AG09309 (cell line): Measurements from ENCODE around the gene USF1.
"Not testable (repeated sequence)": the region's sequence is repeated elsewhere in the genome, so short reads cannot be mapped to it uniquely, and the experiment has no call there.

Source experiments
- DNase-seq: peaks from one replicate; pipeline ENCODE4 v3.0.0-alpha.2; 2010; ENCODE audit warnings: low read depth
- H3K4me3 ChIP-seq: 2 replicates; pipeline ENCODE4 v1.5.1; 2011; ENCODE audit warnings: mild to moderate bottlenecking, low read depth, low read length, moderate library complexity; ENCODE audit not compliant: control insufficient read depth
- TF ChIP-seq, protein P1 (sequence below): IDR thresholded peaks from 2 replicates; pipeline ENCODE4 v1.5.1; 2011; ENCODE audit warnings: mild to moderate bottlenecking, low read depth, low read length, inconsistent platforms; ENCODE audit not compliant: insufficient read depth, control insufficient read depth; ENCODE audit errors: missing control alignments

The USF1 gene

GRCh38 chr1:161021970-161022353 lies 23.8 kb downstream of the USF1 start:
- H3K4me3 ChIP-seq: no peak overlapping the region
- DNase-seq: no peak
- TF ChIP-seq, protein P1, sequence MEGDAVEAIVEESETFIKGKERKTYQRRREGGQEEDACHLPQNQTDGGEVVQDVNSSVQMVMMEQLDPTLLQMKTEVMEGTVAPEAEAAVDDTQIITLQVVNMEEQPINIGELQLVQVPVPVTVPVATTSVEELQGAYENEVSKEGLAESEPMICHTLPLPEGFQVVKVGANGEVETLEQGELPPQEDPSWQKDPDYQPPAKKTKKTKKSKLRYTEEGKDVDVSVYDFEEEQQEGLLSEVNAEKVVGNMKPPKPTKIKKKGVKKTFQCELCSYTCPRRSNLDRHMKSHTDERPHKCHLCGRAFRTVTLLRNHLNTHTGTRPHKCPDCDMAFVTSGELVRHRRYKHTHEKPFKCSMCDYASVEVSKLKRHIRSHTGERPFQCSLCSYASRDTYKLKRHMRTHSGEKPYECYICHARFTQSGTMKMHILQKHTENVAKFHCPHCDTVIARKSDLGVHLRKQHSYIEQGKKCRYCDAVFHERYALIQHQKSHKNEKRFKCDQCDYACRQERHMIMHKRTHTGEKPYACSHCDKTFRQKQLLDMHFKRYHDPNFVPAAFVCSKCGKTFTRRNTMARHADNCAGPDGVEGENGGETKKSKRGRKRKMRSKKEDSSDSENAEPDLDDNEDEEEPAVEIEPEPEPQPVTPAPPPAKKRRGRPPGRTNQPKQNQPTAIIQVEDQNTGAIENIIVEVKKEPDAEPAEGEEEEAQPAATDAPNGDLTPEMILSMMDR: no peak

DNA sequence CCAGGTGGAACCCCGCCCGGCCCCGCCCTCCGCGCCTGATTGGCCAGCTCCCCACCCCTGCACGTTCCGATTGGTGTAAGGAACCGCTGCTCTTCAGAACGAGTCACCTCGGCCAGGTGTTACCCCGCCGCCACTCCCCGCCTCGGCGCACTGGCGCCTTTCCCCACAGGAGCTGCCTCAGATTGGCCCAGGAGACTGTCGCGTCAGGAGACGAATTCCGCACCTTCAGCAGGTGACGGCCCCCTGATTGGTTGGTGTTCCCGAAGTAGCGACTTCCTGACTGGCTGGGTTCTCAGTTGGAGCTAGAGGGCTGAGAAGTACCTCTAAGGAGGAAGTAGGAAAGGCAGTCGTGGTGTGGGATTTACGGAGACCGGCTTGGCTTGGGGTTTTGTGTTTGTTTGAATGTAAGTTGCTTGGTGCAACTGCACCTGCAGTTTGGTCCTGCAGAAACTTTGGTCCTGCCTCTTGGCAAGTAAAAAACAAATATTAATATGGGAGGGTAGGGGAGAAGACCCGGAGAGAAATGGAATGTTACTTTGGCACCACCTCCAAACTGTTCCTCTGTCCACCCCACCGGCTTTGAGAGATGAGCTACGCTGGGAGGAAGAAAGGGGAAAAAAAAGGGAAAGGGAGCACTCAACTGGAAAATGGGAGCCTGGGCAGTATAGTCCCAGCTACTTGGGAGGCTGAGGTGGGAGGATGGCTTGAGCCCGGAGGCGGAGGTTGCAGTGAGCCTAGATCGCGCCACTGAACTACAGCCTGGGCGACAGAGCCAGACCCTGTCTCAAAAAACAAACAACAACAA lies 24.4 kb downstream of the USF1 start:
- H3K4me3 ChIP-seq: peak overlapping the region; percentile 42
- DNase-seq: no peak
- TF ChIP-seq, protein P1: peak; percentile 6

- DNase-seq: no peak
- TF ChIP-seq, protein P1: no peak
- peak within 1 kb of the TSS; percentile 42 for H3K4me3 ChIP-seq
These were observed 25.1 kb downstream of the USF1 start, which contains the start of gene F11R for GRCh38 chr1:161020509-161021164. Gene F11R, minus strand, starts transcription at chr1:161021152. Its CDS starts 79 bp downstream, at chr1:161021073.

DNA sequence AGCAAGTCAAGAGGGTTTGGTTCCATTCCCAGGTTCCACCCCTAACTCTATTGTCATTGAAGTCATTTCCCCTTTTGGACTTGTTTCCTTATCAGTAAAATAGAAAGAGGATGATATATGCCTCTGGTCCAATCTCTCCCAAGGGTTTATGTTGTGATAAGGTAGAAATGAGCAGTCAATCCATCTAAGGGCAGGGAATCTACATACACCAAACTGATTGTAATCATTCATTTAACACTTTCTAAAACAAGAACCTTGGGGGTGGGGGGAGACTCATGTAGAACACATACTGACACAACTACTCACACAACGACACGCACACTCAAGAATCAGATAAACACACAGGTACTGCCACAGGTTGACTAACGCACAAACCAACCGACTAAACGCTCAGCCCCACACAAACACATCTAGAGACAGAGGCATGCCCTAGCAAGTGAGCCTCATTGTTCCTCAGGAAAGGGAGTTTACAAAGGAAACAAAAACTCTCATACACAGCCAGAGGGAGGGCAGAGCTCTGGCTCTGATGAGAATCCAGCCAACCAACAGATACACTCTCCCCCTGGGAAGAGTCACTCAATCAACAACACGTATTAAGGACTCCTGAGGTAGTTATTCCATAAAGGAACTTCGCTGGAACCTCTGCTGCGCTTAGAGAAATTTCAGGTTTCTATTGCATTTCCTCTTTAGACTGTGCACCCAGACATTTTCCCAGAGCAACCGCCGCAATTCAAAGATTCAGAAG lies 25.9 kb downstream of the USF1 start:
- no peak for DNase-seq
- TF ChIP-seq, protein P1: no peak
- no peak overlapping the region for H3K4me3 ChIP-seq

GRCh38 chr1:161019111-161019660 lies 26.6 kb downstream of the USF1 start:
- H3K4me3 ChIP-seq, DNase-seq: not testable (repeated sequence)

- no peak for DNase-seq
- no peak overlapping the region for H3K4me3 ChIP-seq
- TF ChIP-seq, protein P1: no peak
These were observed 27.2 kb downstream of the USF1 start for GRCh38 chr1:161018631-161018930.
